HepG2 (cell line): ENCODE data around the gene TMEM33. TPM values are rescaled to one million over a fixed set of nuclear protein-coding genes. Genes with fewer than 3 reads are reported as not detected.

Experiments
- BCL6 ChIP-seq: IDR thresholded peaks from 2 replicates; pipeline ENCODE4 v1.6.1; 2016; ENCODE audit warnings: missing genetic modification reagents, missing compliant biosample characterization
- BRCA1 ChIP-seq: sonication (generic); formaldehyde crosslinking; IDR thresholded peaks from 2 replicates; pipeline ENCODE4 v1.4.0; 2020; ENCODE audit warnings: missing genetic modification reagents
- CC2D1A ChIP-seq: sonication (generic); formaldehyde crosslinking; IDR thresholded peaks from 2 replicates; pipeline ENCODE4 v1.8.1; 2023; ENCODE audit warnings: mild to moderate bottlenecking, missing genetic modification reagents
- CHD2 ChIP-seq: IDR thresholded peaks from 2 replicates; pipeline ENCODE4 v1.6.1; 2011; ENCODE audit warnings: low read depth, low read length, improper control_type of control experiment
- FLYWCH1 ChIP-seq: sonication (generic); formaldehyde crosslinking; IDR thresholded peaks from 2 replicates; pipeline ENCODE4 v1.8.1; 2023; ENCODE audit warnings: mild to moderate bottlenecking, missing genetic modification reagents
- HIVEP1 ChIP-seq: sonication (generic); formaldehyde crosslinking; IDR thresholded peaks from 2 replicates; pipeline ENCODE4 v1.4.0; 2020; ENCODE audit warnings: mild to moderate bottlenecking, missing genetic modification reagents
- HNRNPUL1 ChIP-seq: fragments of 200-400 bp; formaldehyde crosslinking; IDR thresholded peaks from 2 replicates; pipeline ENCODE4 v1.6.1; 2017; ENCODE audit warnings: low read depth, mild to moderate bottlenecking, low read length, moderate library complexity
- HOXD1 ChIP-seq: sonication (generic); formaldehyde crosslinking; IDR thresholded peaks from 2 replicates; pipeline ENCODE4 v1.5.0; 2020; ENCODE audit warnings: missing genetic modification reagents
- IKZF1 ChIP-seq: fragments of 450-650 bp; IDR thresholded peaks from 2 replicates; pipeline ENCODE4 v1.7.1; 2016
- JUN ChIP-seq: sonication (generic); formaldehyde crosslinking; IDR thresholded peaks from 2 replicates; pipeline ENCODE4 v1.4.0; 2020; ENCODE audit warnings: mild to moderate bottlenecking, missing genetic modification reagents
- JUNB ChIP-seq: sonication (generic); formaldehyde crosslinking; IDR thresholded peaks from 2 replicates; pipeline ENCODE4 v1.8.0; 2022; ENCODE audit warnings: missing genetic modification reagents, mild to moderate bottlenecking, borderline replicate concordance
- KLF13 ChIP-seq: sonication (generic); formaldehyde crosslinking; IDR thresholded peaks from 2 replicates; pipeline ENCODE4 v1.4.0; 2020; ENCODE audit warnings: mild to moderate bottlenecking, missing genetic modification reagents
- MED13 ChIP-seq: sonication (generic); formaldehyde crosslinking; IDR thresholded peaks from 2 replicates; pipeline ENCODE4 v1.5.0; 2020; ENCODE audit warnings: missing genetic modification reagents
- MTF1 ChIP-seq: sonication (generic); formaldehyde crosslinking; IDR thresholded peaks from 2 replicates; pipeline ENCODE4 v1.5.0; 2020; ENCODE audit warnings: missing genetic modification reagents
- ONECUT2 ChIP-seq: sonication (generic); formaldehyde crosslinking; IDR thresholded peaks from 2 replicates; pipeline ENCODE4 v1.4.0; 2020; ENCODE audit warnings: missing genetic modification reagents
- RFXANK ChIP-seq: IDR thresholded peaks from 2 replicates; pipeline ENCODE4 v1.6.1; 2016
- TBP ChIP-seq: sonication (generic); formaldehyde crosslinking; IDR thresholded peaks from 2 replicates; pipeline ENCODE4 v1.5.0; 2020; ENCODE audit warnings: missing genetic modification reagents
- ZC3H13 ChIP-seq: sonication (generic); formaldehyde crosslinking; IDR thresholded peaks from 2 replicates; pipeline ENCODE4 v1.8.1; 2023; ENCODE audit warnings: mild to moderate bottlenecking, missing genetic modification reagents, moderate library complexity
- ZNF180 ChIP-seq: sonication (generic); formaldehyde crosslinking; IDR thresholded peaks from 2 replicates; pipeline ENCODE4 v1.4.0; 2020; ENCODE audit warnings: low read depth, missing genetic modification reagents, borderline replicate concordance
- ZNF230 ChIP-seq: sonication (generic); formaldehyde crosslinking; IDR thresholded peaks from 2 replicates; pipeline ENCODE4 v1.4.0; 2020; ENCODE audit warnings: mild to moderate bottlenecking, missing genetic modification reagents
- ZNF260 ChIP-seq: sonication (generic); formaldehyde crosslinking; IDR thresholded peaks from 2 replicates; pipeline ENCODE4 v1.4.0; 2020; ENCODE audit warnings: missing genetic modification reagents, low read depth, mild to moderate bottlenecking, borderline replicate concordance
- ZNF773 ChIP-seq: sonication (generic); formaldehyde crosslinking; IDR thresholded peaks from 2 replicates; pipeline ENCODE4 v1.4.0; 2020; ENCODE audit warnings: missing genetic modification reagents, borderline replicate concordance
- ZNF782 ChIP-seq: sonication (generic); formaldehyde crosslinking; IDR thresholded peaks from 2 replicates; pipeline ENCODE4 v1.4.0; 2020; ENCODE audit warnings: missing genetic modification reagents, mild to moderate bottlenecking, borderline replicate concordance
- ZSCAN9 ChIP-seq: IDR thresholded peaks from 2 replicates; pipeline ENCODE4 v1.6.1; 2016; ENCODE audit warnings: borderline replicate concordance
- polyA plus RNA-seq, 8 experiments: library from polyadenylated mRNA; depleted of rRNA in 3 of 8; stranded (reverse) in 7 of 8; unstranded in 1 of 8; fragments of >200 nt; fragmentation: Illumina TruSeq in 4 of 8; extraction: Trizol in 4 of 8; gene quantifications; 2 replicates each; pipeline versions ENCODE4 v1.2.1 to v1.2.3, GENCODE V29; 2011 to 2016; ENCODE audit warnings: low read depth in 4 of 8, missing spikeins in 1 of 8, mixed read lengths in 1 of 8; ENCODE audit not compliant: insufficient read depth in 1 of 8
- total RNA-seq, 5 experiments: library from RNA; depleted of rRNA; stranded (reverse); fragments of >200 nt; fragmentation: Illumina TruSeq; extraction: Trizol; gene quantifications; 2 replicates each; pipeline ENCODE4 v1.2.3, GENCODE V29; 2016; ENCODE audit warnings: low read depth in 1 of 5
- TF ChIP-seq, protein P1 (sequence below): sonication (generic); formaldehyde crosslinking; IDR thresholded peaks from 2 replicates; pipeline ENCODE4 v1.4.0; 2020; ENCODE audit warnings: low read depth, mild to moderate bottlenecking, missing genetic modification reagents
- TF ChIP-seq, protein P2 (sequence below): sonication (generic); formaldehyde crosslinking; IDR thresholded peaks from 2 replicates; pipeline ENCODE4 v1.5.0; 2020; ENCODE audit warnings: mild to moderate bottlenecking, low read depth, missing genetic modification reagents, borderline replicate concordance
- TF ChIP-seq, protein P3 (sequence below): sonication (generic); formaldehyde crosslinking; IDR thresholded peaks from 2 replicates; pipeline ENCODE4 v1.8.0; 2022; ENCODE audit warnings: mild to moderate bottlenecking, missing genetic modification reagents
- TF ChIP-seq, protein P4 (sequence below): sonication (generic); formaldehyde crosslinking; IDR thresholded peaks from 2 replicates; pipeline ENCODE4 v1.8.0; 2022; ENCODE audit warnings: mild to moderate bottlenecking, missing genetic modification reagents, moderate library complexity

TMEM33 gene
- total and polyA plus RNA-seq, 2 of the 13 experiments (the other 11 are each of a cell fraction or from before 2014, with no cell fraction given) = 36.1 to 66.6 TPM

DNA sequence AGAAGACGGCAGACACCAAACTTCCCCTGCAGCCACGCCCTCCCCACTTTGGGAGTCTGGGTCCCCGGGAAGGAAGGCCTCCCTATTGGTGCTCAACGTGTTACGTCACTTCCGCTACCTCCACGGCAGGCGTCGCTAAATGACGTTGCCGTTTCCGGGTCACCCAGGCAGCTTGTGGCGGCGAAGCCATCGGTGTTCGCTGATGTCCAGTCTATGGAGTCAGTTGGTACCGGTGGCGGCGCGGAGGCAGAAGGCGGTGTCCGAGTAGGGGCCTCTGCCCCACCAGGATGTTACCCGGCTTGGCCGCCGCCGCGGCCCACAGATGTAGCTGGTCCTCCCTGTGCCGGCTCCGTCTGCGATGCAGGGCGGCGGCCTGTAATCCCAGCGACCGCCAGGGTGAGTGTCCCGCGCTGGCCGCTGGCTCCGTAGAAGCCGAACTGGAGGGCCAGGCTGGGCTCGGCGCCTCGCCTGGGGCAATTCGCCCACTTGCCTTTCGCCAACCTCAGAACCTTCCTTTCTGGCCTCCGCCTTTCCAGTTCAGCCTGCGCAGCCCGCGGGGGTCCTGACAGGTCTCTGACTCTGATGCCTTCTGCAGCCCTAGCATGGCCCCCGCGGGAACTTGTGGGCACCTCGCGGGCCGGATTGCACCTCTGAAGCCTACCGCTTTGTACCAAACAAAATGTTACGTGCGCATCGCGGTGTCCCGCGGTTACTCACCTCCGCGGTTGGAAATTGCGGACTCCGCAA lies 55.3 kb downstream of the TMEM33 start, which contains the start of gene SLC30A9 (continued):
- TF ChIP-seq TBP (CRISPR knock-in tag) (no peak), JUN (CRISPR knock-in tag) (no peak), ZNF180 (CRISPR knock-in tag) (no peak), CC2D1A (CRISPR knock-in tag) (peak; percentile 90; the same call in 1 of the 2 replicates), HIVEP1 (no peak; the same call in 1 of the 2 replicates), ZNF773 (CRISPR knock-in tag) (no peak), BCL6 (CRISPR knock-in tag) (0 out of 2 replicates have a peak, but pooled peaks have one; percentile 27), KLF13 (no peak), BRCA1 (CRISPR knock-in tag) (no peak), RFXANK (CRISPR knock-in tag) (no peak), CHD2 (no peak), ZNF782 (CRISPR knock-in tag) (no peak), MTF1 (CRISPR knock-in tag) (no peak), MED13 (no peak), HNRNPUL1 (no peak), FLYWCH1 (CRISPR knock-in tag) (peak; percentile 68; the same call in 1 of the 2 replicates), HOXD1 (no peak), ZNF230 (CRISPR knock-in tag) (no peak), ONECUT2 (no peak), ZC3H13 (CRISPR knock-in tag) (no peak), IKZF1 (no peak), ZSCAN9 (peak; percentile 53; the same call in 1 of the 2 replicates), JUNB (no peak), ZNF260 (CRISPR knock-in tag) (no peak)
- TF ChIP-seq, protein P1, sequence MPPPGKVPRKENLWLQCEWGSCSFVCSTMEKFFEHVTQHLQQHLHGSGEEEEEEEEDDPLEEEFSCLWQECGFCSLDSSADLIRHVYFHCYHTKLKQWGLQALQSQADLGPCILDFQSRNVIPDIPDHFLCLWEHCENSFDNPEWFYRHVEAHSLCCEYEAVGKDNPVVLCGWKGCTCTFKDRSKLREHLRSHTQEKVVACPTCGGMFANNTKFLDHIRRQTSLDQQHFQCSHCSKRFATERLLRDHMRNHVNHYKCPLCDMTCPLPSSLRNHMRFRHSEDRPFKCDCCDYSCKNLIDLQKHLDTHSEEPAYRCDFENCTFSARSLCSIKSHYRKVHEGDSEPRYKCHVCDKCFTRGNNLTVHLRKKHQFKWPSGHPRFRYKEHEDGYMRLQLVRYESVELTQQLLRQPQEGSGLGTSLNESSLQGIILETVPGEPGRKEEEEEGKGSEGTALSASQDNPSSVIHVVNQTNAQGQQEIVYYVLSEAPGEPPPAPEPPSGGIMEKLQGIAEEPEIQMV (CRISPR knock-in tag) = no peak
- TF ChIP-seq, protein P2, sequence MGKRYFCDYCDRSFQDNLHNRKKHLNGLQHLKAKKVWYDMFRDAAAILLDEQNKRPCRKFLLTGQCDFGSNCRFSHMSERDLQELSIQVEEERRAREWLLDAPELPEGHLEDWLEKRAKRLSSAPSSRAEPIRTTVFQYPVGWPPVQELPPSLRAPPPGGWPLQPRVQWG (CRISPR knock-in tag) = no peak
- TF ChIP-seq, protein P3, sequence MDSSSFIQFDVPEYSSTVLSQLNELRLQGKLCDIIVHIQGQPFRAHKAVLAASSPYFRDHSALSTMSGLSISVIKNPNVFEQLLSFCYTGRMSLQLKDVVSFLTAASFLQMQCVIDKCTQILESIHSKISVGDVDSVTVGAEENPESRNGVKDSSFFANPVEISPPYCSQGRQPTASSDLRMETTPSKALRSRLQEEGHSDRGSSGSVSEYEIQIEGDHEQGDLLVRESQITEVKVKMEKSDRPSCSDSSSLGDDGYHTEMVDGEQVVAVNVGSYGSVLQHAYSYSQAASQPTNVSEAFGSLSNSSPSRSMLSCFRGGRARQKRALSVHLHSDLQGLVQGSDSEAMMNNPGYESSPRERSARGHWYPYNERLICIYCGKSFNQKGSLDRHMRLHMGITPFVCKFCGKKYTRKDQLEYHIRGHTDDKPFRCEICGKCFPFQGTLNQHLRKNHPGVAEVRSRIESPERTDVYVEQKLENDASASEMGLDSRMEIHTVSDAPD (CRISPR knock-in tag) = no peak
- TF ChIP-seq, protein P4, sequence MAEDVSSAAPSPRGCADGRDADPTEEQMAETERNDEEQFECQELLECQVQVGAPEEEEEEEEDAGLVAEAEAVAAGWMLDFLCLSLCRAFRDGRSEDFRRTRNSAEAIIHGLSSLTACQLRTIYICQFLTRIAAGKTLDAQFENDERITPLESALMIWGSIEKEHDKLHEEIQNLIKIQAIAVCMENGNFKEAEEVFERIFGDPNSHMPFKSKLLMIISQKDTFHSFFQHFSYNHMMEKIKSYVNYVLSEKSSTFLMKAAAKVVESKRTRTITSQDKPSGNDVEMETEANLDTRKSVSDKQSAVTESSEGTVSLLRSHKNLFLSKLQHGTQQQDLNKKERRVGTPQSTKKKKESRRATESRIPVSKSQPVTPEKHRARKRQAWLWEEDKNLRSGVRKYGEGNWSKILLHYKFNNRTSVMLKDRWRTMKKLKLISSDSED (CRISPR knock-in tag) = no peak
